ENCODE data around the gene NOX3.

The NOX3 gene

GRCh38 chr6:155399745-155400653 is 55.6 kb downstream of the NOX3 start:
- no peak for DNase-seq (ENCODE audit: low read depth in 2 of 2)

- no peak for DNase-seq (ENCODE audit: low read depth in 2 of 2)
Observed at GRCh38 chr6:155399062-155399744, 56.4 kb downstream of the NOX3 start.

- no peak for DNase-seq (ENCODE audit: low read depth in 2 of 2)
Observed at GRCh38 chr6:155398701-155399061, 57.0 kb downstream of the NOX3 start.

GRCh38 chr6:155398221-155398620 is 57.4 kb downstream of the NOX3 start:
- DNase-seq (ENCODE audit: low read depth in 2 of 2), result no peak

DNA sequence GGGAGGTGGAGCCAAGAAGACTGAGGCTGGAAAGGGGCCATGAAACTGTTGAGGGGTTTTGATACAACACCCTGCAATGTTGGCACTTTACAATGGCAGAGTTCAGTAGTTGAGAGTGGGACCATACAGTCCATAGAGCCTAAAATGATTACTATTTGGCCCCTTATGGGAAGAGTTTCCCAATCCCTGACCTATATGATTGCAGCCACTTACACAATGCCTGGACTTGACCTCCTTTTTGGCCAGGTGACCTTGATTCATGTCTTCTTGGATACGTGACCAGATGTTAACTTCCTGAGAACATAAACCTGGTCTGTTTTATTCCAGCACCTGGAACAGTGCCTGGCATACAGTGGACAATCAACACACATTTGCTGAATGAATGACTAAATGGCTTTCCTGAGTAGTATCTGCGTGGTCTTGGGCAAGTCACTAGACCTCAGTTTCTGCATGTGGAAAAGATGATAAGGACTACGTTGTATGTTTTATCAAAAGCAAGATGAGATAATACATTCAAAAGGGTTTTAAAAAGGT is 58.4 kb downstream of the NOX3 start:
- no peak for DNase-seq (ENCODE audit: low read depth in 2 of 2)

DNA sequence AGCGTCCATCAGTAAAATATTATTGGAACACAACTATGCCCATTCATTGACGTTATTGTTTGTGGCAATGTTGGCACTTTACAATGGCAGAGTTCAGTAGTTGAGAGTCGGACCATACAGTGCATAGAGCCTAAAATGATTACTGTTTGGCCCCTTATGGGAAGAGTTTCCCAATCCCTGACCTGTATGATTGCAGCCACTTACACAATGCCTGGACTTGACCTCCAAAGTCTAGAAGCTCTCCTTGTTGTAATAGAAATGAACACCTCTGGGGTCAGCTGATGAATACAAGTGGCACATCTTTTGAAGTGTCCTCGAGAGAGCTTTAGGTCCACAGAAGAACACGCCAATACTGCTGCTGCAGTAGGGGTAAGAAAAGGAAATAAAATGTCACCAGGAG is 59.0 kb downstream of the NOX3 start:
- DNase-seq (ENCODE audit: low read depth in 2 of 2), result no peak

- DNase-seq (ENCODE audit: low read depth in 2 of 2), result no peak
Observed at GRCh38 chr6:155395339-155395738, 60.3 kb downstream of the NOX3 start.

- no peak for DNase-seq (ENCODE audit: low read depth in 2 of 2)
Observed at GRCh38 chr6:155389130-155389529, 66.5 kb downstream of the NOX3 start.

DNA sequence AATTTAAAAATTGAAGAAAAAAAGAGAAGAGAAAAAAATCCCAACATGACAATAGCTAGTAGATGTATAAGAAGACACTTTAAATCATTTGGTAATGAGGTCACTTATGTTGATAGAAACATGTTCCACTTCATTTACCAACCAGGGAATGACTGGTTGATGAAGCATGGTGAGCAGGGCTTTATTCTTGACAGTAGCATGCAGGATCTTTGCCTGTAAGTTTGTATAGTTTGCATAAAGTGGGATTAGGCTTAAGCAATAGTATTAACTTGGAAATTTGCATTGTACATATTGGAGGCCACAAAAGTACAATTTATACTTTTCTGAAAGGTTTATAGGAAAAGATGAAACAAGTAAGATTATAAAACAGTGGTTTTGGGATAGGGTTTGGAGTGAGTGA is 67.0 kb downstream of the NOX3 start:
- no peak for DNase-seq (ENCODE audit: low read depth in 2 of 2)

DNA sequence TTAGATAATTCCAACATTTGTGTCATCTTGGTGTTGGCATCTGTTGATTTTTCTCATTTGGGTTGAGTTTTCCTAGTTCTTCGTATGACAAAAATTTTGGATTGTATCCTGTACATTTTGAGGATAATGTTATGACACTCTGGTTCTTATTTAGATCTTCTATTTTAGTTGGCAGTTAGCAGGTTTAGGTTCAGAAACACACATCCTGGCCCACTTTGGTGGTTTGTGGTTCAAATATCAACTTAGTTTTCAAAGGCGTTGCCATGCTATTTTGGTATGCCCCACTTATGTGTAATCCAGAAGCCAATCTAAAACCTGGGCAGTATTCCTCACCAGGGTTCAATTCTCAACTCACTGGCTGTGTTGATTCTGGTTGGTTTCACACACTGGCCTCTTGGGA is 68.2 kb downstream of the NOX3 start:
- DNase-seq (ENCODE audit: low read depth in 2 of 2), result no peak

- DNase-seq (ENCODE audit: low read depth in 2 of 2), result no peak
Observed at GRCh38 chr6:155384321-155384952, 71.2 kb downstream of the NOX3 start.

- no peak for DNase-seq (ENCODE audit: low read depth in 2 of 2)
Observed at GRCh38 chr6:155383913-155384312, 71.7 kb downstream of the NOX3 start.

GRCh38 chr6:155382338-155382685 is 73.3 kb downstream of the NOX3 start:
- DNase-seq (ENCODE audit: low read depth in 2 of 2), result no peak

- no peak for DNase-seq (ENCODE audit: low read depth in 2 of 2)
Observed at GRCh38 chr6:155381673-155382337, 73.8 kb downstream of the NOX3 start.

DNA sequence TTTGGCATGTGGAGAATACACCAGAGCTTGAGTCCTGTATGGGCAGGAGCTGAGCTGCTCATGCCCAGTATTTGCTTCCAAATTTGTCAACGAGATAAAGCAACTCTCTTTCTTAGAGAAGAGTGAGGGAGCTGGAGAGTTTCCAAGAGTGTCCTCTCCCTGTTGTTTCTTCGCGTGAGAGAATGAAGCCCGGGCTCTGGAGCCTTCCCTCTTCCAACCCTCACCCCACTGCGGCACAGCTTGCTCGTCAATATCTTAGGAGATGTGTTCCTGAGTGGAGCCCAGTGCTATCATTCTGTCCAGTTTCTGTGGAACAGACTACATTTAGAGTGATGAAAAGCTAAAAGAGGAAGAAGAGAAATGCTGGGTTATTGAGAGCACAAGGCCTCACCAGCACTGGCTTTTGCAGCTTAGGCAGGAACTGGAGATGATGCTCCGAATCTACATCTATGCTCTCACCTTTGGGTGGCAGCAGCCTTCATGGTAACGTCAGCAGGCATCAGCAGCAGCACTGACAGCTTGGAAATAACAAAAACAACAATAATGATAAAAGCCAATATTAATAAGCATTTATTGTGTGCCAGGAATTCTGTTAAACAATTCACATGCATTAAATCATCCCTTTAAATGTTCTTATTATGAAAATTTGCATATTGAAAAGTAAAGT is 74.8 kb downstream of the NOX3 start:
- no peak for DNase-seq (ENCODE audit: low read depth in 2 of 2)

- DNase-seq (ENCODE audit: low read depth in 2 of 2), result no peak
Observed at GRCh38 chr6:155378724-155379123, 76.9 kb downstream of the NOX3 start.

DNA sequence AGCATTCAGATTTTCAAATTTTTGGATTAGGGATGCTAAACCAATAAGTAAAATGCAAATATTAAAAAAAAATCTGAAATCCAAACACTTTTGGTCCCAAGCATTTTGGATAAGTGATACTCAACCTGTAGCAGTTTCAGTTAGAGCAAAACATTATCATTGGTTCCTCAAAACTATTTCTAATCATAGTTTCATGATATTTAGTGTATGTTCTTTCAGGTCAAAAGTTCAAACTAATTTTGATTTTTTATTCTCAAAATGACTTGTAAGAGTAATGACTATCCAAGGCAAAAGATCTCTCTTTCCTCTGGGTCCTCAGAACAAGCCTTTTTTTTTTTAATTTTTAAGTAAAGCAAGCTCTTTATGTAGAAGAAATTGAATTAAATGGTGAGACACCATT is 77.4 kb downstream of the NOX3 start:
- no peak for DNase-seq (ENCODE audit: low read depth in 2 of 2)

- no peak for DNase-seq (ENCODE audit: low read depth in 2 of 2)
Observed at GRCh38 chr6:155377061-155377460, 78.6 kb downstream of the NOX3 start.

- no peak for DNase-seq (ENCODE audit: low read depth in 2 of 2)
Observed at GRCh38 chr6:155375801-155376200, 79.8 kb downstream of the NOX3 start.

DNA sequence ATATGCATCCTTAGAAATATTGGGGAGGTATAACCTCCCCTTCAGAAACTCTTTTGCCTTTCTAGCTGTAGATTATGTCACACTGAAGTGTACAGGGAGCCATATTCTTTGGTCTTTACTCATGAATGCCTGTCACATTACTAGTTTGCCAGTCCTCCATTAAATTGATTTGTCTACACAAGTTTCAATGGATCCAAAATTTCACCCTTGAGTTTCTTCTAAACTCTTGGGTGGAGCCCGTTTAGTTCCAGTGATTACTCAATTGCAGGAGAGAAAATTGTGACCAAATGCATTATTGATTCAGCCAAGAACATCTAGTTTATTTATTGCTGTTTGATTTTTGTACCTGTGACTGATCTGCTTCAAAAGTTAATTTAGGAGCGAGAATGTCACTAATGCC is 81.0 kb downstream of the NOX3 start:
- DNase-seq (ENCODE audit: low read depth in 2 of 2), result no peak

DNA sequence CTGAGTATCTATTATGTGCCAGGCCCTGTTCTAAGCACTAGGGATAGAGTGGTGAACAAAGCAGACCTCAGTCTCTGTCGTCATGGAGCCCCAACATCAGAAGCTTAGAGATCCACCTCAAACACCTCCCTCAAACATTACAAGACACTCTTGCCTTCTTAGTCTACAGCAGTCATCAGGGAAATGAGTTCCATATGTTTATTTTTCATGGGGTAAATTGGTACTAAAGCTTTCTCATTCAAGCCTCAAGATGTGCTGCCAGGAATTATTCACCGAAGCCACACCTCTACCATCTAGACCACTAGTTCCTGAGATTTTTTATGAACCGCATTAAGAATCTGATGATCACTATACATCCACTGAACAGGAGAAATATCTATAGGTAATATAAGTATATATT is 82.4 kb downstream of the NOX3 start:
- no peak for DNase-seq (ENCODE audit: low read depth in 2 of 2)

DNA sequence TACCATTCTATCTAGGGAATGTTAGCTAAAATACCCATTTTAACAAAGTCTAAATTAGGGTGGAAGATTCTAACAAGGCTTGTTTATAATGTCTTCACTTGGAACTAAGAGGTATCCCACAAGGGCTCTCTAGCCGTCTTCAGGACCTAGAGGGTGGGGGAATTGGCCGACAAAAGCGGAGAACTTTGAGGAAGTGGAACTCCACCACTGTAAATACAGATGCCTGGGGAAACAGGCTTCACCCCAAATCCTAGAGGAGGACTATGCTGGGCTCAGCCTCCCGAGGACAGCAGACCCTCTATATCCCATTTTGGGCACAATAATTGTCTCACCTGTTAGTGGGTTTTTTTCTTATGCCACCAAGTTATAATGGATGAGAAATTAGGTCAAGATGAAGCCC is 83.4 kb downstream of the NOX3 start:
- no peak for DNase-seq (ENCODE audit: low read depth in 2 of 2)

Data from stimulated activated CD8-positive, alpha-beta memory T cell treated with anti-CD3 and anti-CD28 coated beads, Interleukin-15, amount 100 ng/mL, for 4 hours (primary cell).